Natural killer cell treated with Interleukin-12 subunit alpha and Interleukin-12 subunit beta and Interleukin-15 and Interleukin-18, amount 100 ng/mL, for 72 hours (primary cell): ENCODE measurements around the gene CRYBA1. TPM values are rescaled to one million over a fixed set of nuclear protein-coding genes. Genes with fewer than 3 reads are reported as not detected.
"Not testable (repeated sequence)": the region's sequence is repeated elsewhere in the genome, so short reads cannot be mapped to it uniquely, and the experiment has no call there.

Experiments used
- ATAC-seq, 2 donors: fragments of 150-1000 bp; cut with Tn5 transposase in 1 of 2; sonication (Bioruptor Pico), chemical (Tn5 transposase) in 1 of 2; 2 replicates each; pipeline ENCODE4 v1.10.0; 2021
- DNase-seq: peaks from one replicate; pipeline ENCODE4 v3.0.0; 2022; ENCODE audit warnings: low spot score
- H3K27ac Mint-ChIP-seq, 2 donors: 1 replicate in 1 of 2; 2 replicates in 1 of 2; pipeline ENCODE4 v1.8.0; 2022; ENCODE audit warnings: mixed read lengths in 2 of 2, mild to moderate bottlenecking in 1 of 2, moderate library complexity in 1 of 2
- H3K27me3 Mint-ChIP-seq, 2 donors: 1 replicate in 1 of 2; 2 replicates in 1 of 2; pipeline ENCODE4 v1.8.0; 2022; ENCODE audit warnings: mixed read lengths in 2 of 2
- H3K36me3 Mint-ChIP-seq: one replicate; pipeline ENCODE4 v1.8.0; 2022; ENCODE audit warnings: mixed read lengths
- H3K4me1 Mint-ChIP-seq, 2 donors: 1 replicate in 1 of 2; 2 replicates in 1 of 2; pipeline ENCODE4 v1.8.0; 2022; ENCODE audit warnings: low read depth in 2 of 2, mixed read lengths in 2 of 2, mild to moderate bottlenecking in 1 of 2
- H3K4me3 Mint-ChIP-seq: one replicate; pipeline ENCODE4 v1.8.0; 2022; ENCODE audit warnings: mixed read lengths
- H3K9me3 Mint-ChIP-seq: 2 replicates; pipeline ENCODE4 v1.8.0; 2022; ENCODE audit warnings: mixed read lengths
- total RNA-seq, 2 donors: library from RNA; stranded (reverse); gene quantifications; one replicate each; pipeline ENCODE4 v1.2.3, GENCODE V29; 2022

The CRYBA1 gene
- total RNA-seq: not detected

GRCh38 chr17:29246628-29247027 lies at the start of gene CRYBA1:
Gene CRYBA1 (plus strand): TSS chr17:29246859. CDS start chr17:29246864, 5 bp downstream.
- no peak within 1 kb of the TSS for H3K27ac Mint-ChIP-seq

DNA sequence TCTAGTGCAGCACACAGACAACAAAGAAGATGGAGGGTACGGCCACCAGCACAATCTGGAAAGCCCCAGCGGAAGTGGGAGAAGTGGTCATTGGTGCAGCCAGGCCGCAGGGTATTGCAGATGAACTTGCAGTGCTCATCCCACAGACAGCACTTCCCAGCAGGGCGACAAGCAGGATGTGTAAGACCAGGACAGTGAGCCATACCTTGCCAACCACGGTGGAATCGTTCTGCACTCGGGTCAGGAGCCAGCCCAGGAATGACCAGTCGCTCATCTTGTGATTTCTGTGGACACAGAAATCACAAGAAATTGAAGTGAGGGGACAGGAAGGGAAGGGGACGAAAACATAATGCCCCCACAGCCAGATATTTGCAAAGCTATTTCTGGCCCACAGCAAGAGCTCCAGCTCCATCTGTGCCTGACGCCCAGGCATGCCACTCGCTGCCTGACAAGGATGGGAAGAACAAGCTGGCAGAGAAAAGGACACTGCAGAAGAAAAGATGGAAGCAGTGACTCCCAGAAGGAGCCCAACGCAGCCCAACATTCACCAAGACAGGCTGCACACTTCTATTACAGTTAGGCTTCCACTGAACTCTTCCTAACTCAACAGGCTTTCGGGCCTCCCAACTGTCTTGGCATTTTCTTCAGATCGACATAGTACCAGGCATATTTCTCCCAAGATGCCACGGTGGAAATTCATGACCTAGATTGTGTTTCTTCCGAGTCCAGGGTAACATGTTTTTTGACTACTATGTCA lies 49.0 kb upstream of the CRYBA1 start:
- no peak overlapping the region for H3K4me3 Mint-ChIP-seq
- H3K9me3 Mint-ChIP-seq: no peaks in the 10 kb centered on the region
- no peak for ATAC-seq
- H3K27me3 Mint-ChIP-seq: peaks cover 11 to 12% of the 10 kb centered on the region in 2 donors
- H3K27ac Mint-ChIP-seq: no peak overlapping the region
- no peaks in the 10 kb centered on the region for H3K36me3 Mint-ChIP-seq
- DNase-seq: no peak
- H3K4me1 Mint-ChIP-seq: peaks cover 7 to 10% of the 10 kb centered on the region in 2 donors

More at GRCh38 chr17:29246628-29247027, at the start of gene CRYBA1:
- H3K4me1 Mint-ChIP-seq: peaks cover 0 to 2% of the 10 kb centered on the region in 2 donors
- H3K27me3 Mint-ChIP-seq: no peaks in the 10 kb centered on the region
- H3K4me3 Mint-ChIP-seq: no peak within 1 kb of the TSS
- no peaks in the 10 kb centered on the region for H3K9me3 Mint-ChIP-seq
- DNase-seq: no peak
- ATAC-seq: no peak
- no peaks in the 10 kb centered on the region for H3K36me3 Mint-ChIP-seq

DNA sequence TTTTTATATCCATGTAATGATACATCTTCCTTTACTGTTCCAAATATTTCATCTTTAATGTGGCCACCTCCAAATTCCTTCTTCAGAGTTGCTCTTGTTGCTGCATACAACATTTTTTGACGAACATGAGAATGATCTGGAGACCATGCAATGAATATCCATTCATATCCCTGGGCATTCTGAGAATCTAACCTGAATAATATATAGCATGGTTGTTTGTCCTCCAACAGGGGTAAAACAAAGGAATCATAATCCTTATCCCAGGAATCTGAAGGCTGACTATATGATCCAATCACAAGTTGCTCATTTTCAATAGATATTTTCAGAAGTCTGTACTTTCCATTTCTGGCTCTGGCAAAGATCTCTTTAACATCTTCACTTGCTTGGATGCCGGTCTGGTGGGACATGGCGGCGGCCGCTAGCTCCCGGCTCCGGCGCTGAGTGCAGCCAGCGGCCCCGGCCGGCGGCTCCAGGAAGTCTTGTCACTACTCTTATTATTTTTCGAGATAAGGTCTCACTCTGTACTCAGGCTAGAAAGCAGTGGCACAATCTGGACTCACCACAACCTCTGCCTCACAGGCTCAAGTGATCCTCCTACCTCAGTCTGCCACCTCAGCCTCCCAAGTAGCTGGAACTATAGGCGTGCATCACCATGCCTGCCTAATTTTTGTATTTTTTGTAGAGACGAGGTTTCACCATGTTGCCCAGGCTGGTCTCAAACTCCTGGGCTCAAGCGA lies 42.4 kb upstream of the CRYBA1 start:
- not testable (repeated sequence) for H3K4me1 Mint-ChIP-seq, DNase-seq, H3K9me3 Mint-ChIP-seq, H3K27ac Mint-ChIP-seq, H3K36me3 Mint-ChIP-seq, H3K4me3 Mint-ChIP-seq
- ATAC-seq: peak in 1 of 2 donors; percentile 43
- H3K27me3 Mint-ChIP-seq: peaks cover 13% of the 10 kb centered on the region in 2 donors

GRCh38 chr17:29205047-29205446 lies 41.6 kb upstream of the CRYBA1 start:
- H3K36me3 Mint-ChIP-seq: no peaks in the 10 kb centered on the region
- H3K27me3 Mint-ChIP-seq: peaks cover 13% of the 10 kb centered on the region in 2 donors
- DNase-seq (no peak), ATAC-seq (no peak)
- peak overlapping the region in 1 of 2 donors; percentile 32 for H3K27ac Mint-ChIP-seq
- H3K4me3 Mint-ChIP-seq: no peak overlapping the region
- H3K9me3 Mint-ChIP-seq: no peaks in the 10 kb centered on the region
- H3K4me1 Mint-ChIP-seq: no peaks in the 10 kb centered on the region

GRCh38 chr17:29207975-29208374 lies 38.7 kb upstream of the CRYBA1 start:
- Mint-ChIP-seq H3K27me3 (peaks cover 6 to 7% of the 10 kb centered on the region in 2 donors), H3K27ac (peak overlapping the region in 1 of 2 donors; percentile 42), H3K4me1 (no peaks in the 10 kb centered on the region), H3K9me3 (no peaks in the 10 kb centered on the region), H3K36me3 (no peaks in the 10 kb centered on the region), H3K4me3 (no peak overlapping the region)
- no peak for DNase-seq
- ATAC-seq: no peak

GRCh38 chr17:29209073-29209472 lies 37.6 kb upstream of the CRYBA1 start:
- Mint-ChIP-seq H3K9me3 (no peaks in the 10 kb centered on the region), H3K36me3 (no peaks in the 10 kb centered on the region), H3K27me3 (peaks cover 4 to 7% of the 10 kb centered on the region in 2 donors), H3K27ac (no peak overlapping the region), H3K4me3 (no peak overlapping the region), H3K4me1 (no peaks in the 10 kb centered on the region)
- DNase-seq: no peak
- no peak for ATAC-seq

GRCh38 chr17:29210879-29211278 lies 35.8 kb upstream of the CRYBA1 start:
- Mint-ChIP-seq H3K4me3 (no peak overlapping the region), H3K27ac (no peak overlapping the region), H3K27me3 (no peaks in the 10 kb centered on the region), H3K36me3 (no peaks in the 10 kb centered on the region), H3K4me1 (no peaks in the 10 kb centered on the region), H3K9me3 (no peaks in the 10 kb centered on the region)
- DNase-seq (no peak), ATAC-seq (no peak)

DNA sequence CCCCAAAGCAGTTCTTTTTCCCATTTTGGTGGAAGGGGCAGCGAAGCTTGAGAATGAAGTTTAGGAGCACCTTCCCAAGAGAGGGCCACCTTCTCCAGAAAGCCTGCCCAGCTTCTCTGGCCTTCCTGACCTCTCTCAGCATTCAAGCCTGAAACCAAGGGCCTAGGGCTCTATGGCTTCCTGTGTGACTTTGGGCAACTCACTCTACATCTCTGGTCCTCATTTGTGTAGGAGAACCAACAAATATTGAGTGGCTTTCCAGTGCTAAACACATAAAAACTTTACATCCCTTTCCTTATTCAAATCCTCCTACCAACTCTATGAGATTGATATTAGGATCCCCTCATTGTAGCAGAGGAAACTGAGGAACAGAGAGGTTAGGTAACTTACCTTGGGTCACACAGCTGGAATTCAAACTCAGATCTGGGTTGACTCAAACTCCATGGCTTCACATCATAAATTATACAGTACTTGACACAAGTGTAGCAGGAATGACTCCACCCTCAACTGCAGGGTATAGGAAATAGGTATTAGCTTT lies 34.5 kb upstream of the CRYBA1 start:
- no peaks in the 10 kb centered on the region for H3K9me3 Mint-ChIP-seq
- no peaks in the 10 kb centered on the region for H3K4me1 Mint-ChIP-seq
- no peak for ATAC-seq
- no peak overlapping the region for H3K4me3 Mint-ChIP-seq
- H3K27me3 Mint-ChIP-seq: no peaks in the 10 kb centered on the region
- H3K27ac Mint-ChIP-seq: no peak overlapping the region
- DNase-seq: no peak
- no peaks in the 10 kb centered on the region for H3K36me3 Mint-ChIP-seq

- H3K27me3 Mint-ChIP-seq: peaks cover 0 to 2% of the 10 kb centered on the region in 2 donors
- H3K36me3 Mint-ChIP-seq: no peaks in the 10 kb centered on the region
- H3K27ac Mint-ChIP-seq: no peak overlapping the region
- no peak overlapping the region for H3K4me3 Mint-ChIP-seq
- no peak for ATAC-seq
- H3K9me3 Mint-ChIP-seq: no peaks in the 10 kb centered on the region
- no peaks in the 10 kb centered on the region for H3K4me1 Mint-ChIP-seq
- DNase-seq: no peak
Measured at GRCh38 chr17:29212681-29213121, 34.0 kb upstream of the CRYBA1 start.

DNA sequence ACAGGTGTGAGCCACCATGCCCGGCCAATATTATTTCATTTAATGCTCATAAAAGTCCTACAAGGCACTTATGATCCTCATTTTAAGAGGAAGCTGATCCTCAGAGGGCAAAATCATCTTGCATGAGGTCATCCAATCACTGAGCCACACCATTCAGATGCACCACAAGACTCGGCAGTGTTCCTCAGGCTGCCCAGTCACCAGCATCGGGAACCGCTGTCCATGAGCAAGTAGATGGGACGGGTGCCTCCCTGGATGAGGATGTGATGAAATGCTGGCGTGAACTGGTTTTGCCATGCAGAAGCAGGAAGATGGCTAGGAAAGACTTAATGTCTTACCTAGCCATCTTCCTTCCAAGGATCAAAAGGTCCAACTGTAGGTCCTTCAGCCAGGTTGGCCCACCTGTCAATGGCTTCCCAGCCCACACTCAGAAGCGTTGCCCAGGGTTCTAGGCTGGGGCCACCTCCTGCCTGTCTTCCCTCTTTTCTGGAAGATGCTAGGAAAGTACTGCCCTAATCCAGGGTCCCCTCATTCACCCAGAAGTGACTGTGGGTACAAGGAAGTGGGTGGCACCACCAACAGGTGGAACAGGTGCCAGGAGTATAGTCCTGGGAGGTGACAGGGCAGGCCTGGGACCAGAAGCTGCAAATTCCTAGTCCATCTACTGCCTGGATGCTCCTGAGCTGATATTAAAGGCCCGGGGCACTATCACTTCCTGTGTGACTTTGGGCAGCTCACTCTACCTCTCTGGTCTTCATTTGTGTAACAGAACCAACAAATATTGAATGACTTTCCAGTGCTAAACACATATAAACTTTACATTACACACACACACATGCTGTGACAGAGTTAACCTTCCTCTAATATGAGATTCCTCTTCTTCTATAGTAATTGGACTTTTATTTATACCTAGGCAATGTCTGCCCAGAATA lies 32.2 kb upstream of the CRYBA1 start:
- peaks cover 0 to 5% of the 10 kb centered on the region in 2 donors for H3K4me1 Mint-ChIP-seq
- H3K27me3 Mint-ChIP-seq: peaks cover 0 to 2% of the 10 kb centered on the region in 2 donors
- DNase-seq (no peak), ATAC-seq (no peak)
- H3K27ac Mint-ChIP-seq: no peak overlapping the region
- H3K4me3 Mint-ChIP-seq: no peak overlapping the region
- H3K9me3 Mint-ChIP-seq: no peaks in the 10 kb centered on the region
- no peaks in the 10 kb centered on the region for H3K36me3 Mint-ChIP-seq

DNA sequence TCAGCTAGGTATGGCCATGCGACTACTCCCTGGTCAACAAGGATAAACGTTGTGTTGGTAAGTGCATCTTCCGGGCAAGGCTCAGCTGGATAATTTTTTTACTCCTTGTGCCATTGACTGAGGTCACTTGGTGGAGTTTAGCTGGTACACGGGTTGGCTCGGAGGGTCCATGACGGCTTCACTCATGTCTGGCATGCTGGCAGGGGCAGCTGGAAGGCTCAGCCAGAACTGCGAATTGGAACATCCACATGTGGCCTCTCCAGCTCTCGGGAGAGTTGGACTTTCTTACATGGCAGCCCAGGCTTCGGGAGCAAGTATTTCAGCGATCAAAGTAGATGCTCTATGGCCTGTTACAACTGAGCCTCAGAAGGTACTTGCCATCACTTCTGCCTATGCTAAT lies 31.5 kb upstream of the CRYBA1 start:
- H3K36me3 Mint-ChIP-seq: no peaks in the 10 kb centered on the region
- H3K4me3 Mint-ChIP-seq: no peak overlapping the region
- H3K9me3 Mint-ChIP-seq: no peaks in the 10 kb centered on the region
- no peak overlapping the region for H3K27ac Mint-ChIP-seq
- H3K4me1 Mint-ChIP-seq: peaks cover 0 to 8% of the 10 kb centered on the region in 2 donors
- no peak for ATAC-seq
- H3K27me3 Mint-ChIP-seq: peaks cover 0 to 2% of the 10 kb centered on the region in 2 donors
- DNase-seq: no peak

DNA sequence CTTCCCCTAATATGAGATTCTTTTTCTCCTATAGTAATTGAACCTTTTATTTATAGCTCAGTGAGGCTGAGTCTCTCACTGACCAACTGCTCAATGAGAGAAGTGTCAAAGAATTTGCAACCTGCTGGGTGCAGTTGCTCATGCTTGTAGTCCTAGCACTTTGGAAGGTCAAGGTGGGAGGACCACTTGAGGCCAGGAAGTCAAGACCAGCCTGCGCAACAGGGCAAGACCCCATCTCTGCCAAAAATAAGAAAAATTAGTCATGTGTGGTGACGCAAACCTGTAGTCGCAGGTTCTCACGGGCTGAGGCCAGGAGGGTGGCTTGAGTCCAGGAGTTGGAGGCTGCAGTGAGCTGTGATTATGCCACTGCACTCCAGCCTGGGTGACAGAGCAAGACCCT lies 30.9 kb upstream of the CRYBA1 start:
- Mint-ChIP-seq H3K27ac (no peak overlapping the region), H3K4me3 (no peak overlapping the region), H3K9me3 (no peaks in the 10 kb centered on the region), H3K36me3 (no peaks in the 10 kb centered on the region), H3K4me1 (peaks cover 0 to 8% of the 10 kb centered on the region in 2 donors), H3K27me3 (peaks cover 0 to 2% of the 10 kb centered on the region in 2 donors)
- ATAC-seq (no peak), DNase-seq (no peak)

DNA sequence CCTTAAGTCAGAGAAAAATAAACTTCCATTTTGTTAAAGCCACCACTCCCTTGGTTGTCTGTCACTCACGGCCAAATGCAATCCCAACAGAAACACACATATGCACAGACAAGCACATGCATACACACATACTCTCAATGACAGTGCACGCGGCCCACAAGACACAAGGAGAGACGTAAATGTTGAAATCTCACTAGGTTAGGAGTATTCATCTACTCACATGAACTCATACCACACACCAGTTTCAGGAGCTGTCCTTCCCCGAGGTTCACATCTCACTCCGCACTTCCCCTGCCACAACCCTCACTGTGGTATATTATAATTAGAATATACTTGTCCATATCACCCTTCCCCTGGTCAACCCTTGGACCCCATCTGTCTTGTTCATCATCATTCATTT lies 30.5 kb upstream of the CRYBA1 start:
- DNase-seq (no peak), ATAC-seq (no peak)
- Mint-ChIP-seq H3K4me1 (peaks cover 0 to 8% of the 10 kb centered on the region in 2 donors), H3K4me3 (no peak overlapping the region), H3K36me3 (no peaks in the 10 kb centered on the region), H3K9me3 (no peaks in the 10 kb centered on the region), H3K27ac (no peak overlapping the region), H3K27me3 (peaks cover 0 to 2% of the 10 kb centered on the region in 2 donors)
